HG02973 (cell line): ENCODE data around the gene LACC1.

ENCODE experiments used
- ATAC-seq: cut with Tn5 transposase; IDR thresholded peaks from one replicate; pipeline ENCODE4 v1.9.1; 2021; ENCODE audit warnings: moderate library complexity; ENCODE audit not compliant: unreplicated experiment

The LACC1 gene

GRCh38 chr13:43879755-43880181 lies at the start of gene LACC1:
TSS of gene LACC1 (plus strand) at chr13:43879904. CDS start at chr13:43880986, 1,082 bp downstream.
- ATAC-seq, result peak; percentile 33

GRCh38 chr13:43830497-43830881 lies 49.2 kb upstream of the LACC1 start:
- ATAC-seq, result no peak

GRCh38 chr13:43831088-43831487 lies 48.6 kb upstream of the LACC1 start:
- no peak for ATAC-seq

- ATAC-seq, result no peak
Observed at GRCh38 chr13:43835701-43836100, 44.0 kb upstream of the LACC1 start.

- ATAC-seq, result no peak
Observed at GRCh38 chr13:43838909-43839308, 40.8 kb upstream of the LACC1 start.

GRCh38 chr13:43846496-43847158 lies 33.1 kb upstream of the LACC1 start:
- ATAC-seq, result no peak

- no peak for ATAC-seq
Observed at GRCh38 chr13:43848001-43848649, 31.6 kb upstream of the LACC1 start.

GRCh38 chr13:43850873-43851272 lies 28.8 kb upstream of the LACC1 start:
- ATAC-seq, result no peak

GRCh38 chr13:43852923-43853404 lies 26.7 kb upstream of the LACC1 start:
- no peak for ATAC-seq

GRCh38 chr13:43861863-43862262 lies 17.8 kb upstream of the LACC1 start:
- ATAC-seq, result no peak

- no peak for ATAC-seq
Observed at GRCh38 chr13:43864921-43865320, 14.8 kb upstream of the LACC1 start.

- ATAC-seq, result no peak
Observed at GRCh38 chr13:43865892-43866291, 13.8 kb upstream of the LACC1 start.

GRCh38 chr13:43872181-43872580 lies 7.5 kb upstream of the LACC1 start:
- no peak for ATAC-seq

- ATAC-seq, result no peak
Observed at GRCh38 chr13:43874504-43875092, 5.1 kb upstream of the LACC1 start.

GRCh38 chr13:43876366-43876765 lies 3.3 kb upstream of the LACC1 start:
- ATAC-seq, result no peak

- no peak for ATAC-seq
Observed at GRCh38 chr13:43877326-43877725, 2.4 kb upstream of the LACC1 start.

- no peak for ATAC-seq
Observed at GRCh38 chr13:43877766-43878165, 1.9 kb upstream of the LACC1 start.

- peak; percentile 77 for ATAC-seq
Observed at GRCh38 chr13:43878892-43879754, 581 bp upstream of the LACC1 start, which contains the start of gene CCDC122. TSS of gene CCDC122 (minus strand) at chr13:43879740. CDS start at chr13:43869376, 10,364 bp downstream.

- ATAC-seq, result no peak
Observed at GRCh38 chr13:43880214-43880855, 631 bp downstream of the LACC1 start.

GRCh38 chr13:43880926-43881325 lies 1.2 kb downstream of the LACC1 start:
- ATAC-seq, result no peak

GRCh38 chr13:43881580-43881979 lies 1.9 kb downstream of the LACC1 start:
- no peak for ATAC-seq
